ENCODE data around the gene NALF2.

NALF2 gene

DNA sequence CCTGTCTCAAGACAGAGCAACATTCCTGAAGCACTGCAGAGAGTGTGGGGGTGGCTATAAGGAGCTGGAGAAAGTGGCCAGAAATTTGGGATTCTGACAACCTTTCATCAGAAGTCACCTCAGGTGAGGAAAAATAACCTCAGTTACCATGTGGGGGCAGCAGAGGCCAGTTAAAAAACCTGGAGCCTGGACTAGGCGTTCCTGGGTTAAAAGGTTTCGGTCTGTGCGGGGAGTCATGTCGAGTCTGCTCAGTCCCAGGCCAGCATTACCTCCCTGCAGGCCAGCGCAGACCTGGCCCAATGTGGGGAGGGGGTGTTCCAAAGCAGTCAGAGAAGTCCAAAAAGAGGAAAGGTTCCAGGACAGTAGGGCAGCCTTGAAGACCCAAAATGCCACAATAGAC lies 10.9 kb upstream of the NALF2 start:
- Histone ChIP-seq H3K36me3 (no peaks in the 10 kb centered on the region), H3K4me1 (ENCODE audit: control insufficient read depth in 1 of 2, insufficient read depth in 1 of 2, low read depth in 1 of 2, low read length in 1 of 2) (no peaks in the 10 kb centered on the region), H3K9me3 (no peaks in the 10 kb centered on the region), H3K27me3 (no peaks in the 10 kb centered on the region), H3K27ac (no peak overlapping the region), H3K4me3 (ENCODE audit: low read depth in 1 of 2, low read length in 1 of 2) (no peak overlapping the region)
- TF ChIP-seq, protein P1, sequence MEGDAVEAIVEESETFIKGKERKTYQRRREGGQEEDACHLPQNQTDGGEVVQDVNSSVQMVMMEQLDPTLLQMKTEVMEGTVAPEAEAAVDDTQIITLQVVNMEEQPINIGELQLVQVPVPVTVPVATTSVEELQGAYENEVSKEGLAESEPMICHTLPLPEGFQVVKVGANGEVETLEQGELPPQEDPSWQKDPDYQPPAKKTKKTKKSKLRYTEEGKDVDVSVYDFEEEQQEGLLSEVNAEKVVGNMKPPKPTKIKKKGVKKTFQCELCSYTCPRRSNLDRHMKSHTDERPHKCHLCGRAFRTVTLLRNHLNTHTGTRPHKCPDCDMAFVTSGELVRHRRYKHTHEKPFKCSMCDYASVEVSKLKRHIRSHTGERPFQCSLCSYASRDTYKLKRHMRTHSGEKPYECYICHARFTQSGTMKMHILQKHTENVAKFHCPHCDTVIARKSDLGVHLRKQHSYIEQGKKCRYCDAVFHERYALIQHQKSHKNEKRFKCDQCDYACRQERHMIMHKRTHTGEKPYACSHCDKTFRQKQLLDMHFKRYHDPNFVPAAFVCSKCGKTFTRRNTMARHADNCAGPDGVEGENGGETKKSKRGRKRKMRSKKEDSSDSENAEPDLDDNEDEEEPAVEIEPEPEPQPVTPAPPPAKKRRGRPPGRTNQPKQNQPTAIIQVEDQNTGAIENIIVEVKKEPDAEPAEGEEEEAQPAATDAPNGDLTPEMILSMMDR (IDR thresholded peaks at IDR 0.05): no peak

DNA sequence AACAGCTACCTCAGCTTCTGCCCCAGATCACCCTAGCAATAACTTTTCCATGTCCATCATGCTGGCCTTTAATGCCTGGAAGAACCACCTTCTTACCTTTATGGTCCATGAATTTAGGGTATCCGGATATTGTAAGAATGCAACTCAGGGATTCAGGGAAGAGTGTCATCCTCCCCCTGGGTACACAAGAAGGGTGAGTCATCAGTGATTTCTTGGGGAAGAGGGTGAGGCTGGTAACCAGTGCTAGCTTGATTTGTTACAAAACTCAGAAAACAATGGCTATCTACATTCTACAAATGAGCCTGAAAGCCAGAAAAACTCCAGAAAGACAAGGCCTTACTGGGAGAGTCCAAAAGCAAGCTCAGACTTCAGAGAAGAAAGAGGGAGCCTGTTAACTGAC lies 10.4 kb upstream of the NALF2 start:
- no peaks in the 10 kb centered on the region for H3K36me3 ChIP-seq
- TF ChIP-seq, protein P1 (IDR thresholded peaks at IDR 0.05): no peak
- no peak overlapping the region for H3K4me3 ChIP-seq (ENCODE audit: low read depth in 1 of 2, low read length in 1 of 2)
- no peaks in the 10 kb centered on the region for H3K9me3 ChIP-seq
- no peak overlapping the region for H3K27ac ChIP-seq
- H3K4me1 ChIP-seq (ENCODE audit: control insufficient read depth in 1 of 2, insufficient read depth in 1 of 2, low read depth in 1 of 2, low read length in 1 of 2): no peaks in the 10 kb centered on the region
- no peaks in the 10 kb centered on the region for H3K27me3 ChIP-seq

DNA sequence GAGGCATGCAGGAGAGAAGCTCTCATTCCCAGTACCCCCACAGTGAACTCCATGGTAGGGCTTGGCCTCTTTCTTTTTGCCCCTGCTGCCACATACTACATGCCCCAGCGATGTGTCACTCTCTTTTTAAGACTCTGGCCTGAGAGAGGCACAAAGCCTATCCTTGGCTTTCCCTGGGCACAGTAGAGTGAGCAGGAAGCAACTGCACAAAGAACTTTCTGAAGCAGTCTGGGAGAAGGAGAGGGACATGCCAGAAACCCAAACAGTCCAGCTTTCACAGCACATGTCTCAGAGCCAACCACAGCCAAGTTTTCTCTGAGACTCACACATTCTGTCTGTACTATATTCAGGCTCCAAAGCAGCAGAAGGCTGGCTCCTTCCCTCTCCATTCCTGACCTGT lies 7.9 kb upstream of the NALF2 start:
- Histone ChIP-seq H3K4me1 (ENCODE audit: control insufficient read depth in 1 of 2, insufficient read depth in 1 of 2, low read depth in 1 of 2, low read length in 1 of 2) (no peaks in the 10 kb centered on the region), H3K36me3 (no peaks in the 10 kb centered on the region), H3K27ac (no peak overlapping the region), H3K4me3 (ENCODE audit: low read depth in 1 of 2, low read length in 1 of 2) (no peak overlapping the region), H3K27me3 (no peaks in the 10 kb centered on the region), H3K9me3 (no peaks in the 10 kb centered on the region)
- TF ChIP-seq, protein P1 (IDR thresholded peaks at IDR 0.05): no peak

DNA sequence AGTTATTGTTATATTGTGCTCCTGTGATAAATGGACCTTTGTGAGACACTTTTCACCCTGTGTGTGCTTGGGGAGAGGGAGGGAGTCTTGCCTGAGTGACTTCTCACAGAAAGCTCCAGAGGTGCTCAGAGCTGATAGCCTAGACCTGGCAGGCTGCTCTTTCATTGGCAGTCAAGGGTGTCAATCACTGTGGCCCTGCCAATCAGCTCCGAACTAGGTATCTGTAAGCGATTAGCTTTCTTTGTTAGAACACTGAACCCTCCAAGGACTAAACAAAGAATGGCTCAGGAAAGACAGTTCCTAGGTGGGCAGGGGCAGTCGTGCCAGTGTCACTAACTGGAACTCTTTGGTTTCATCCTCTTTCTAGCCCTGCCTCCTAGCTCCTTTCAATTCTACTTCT lies 2.7 kb upstream of the NALF2 start:
- no peaks in the 10 kb centered on the region for H3K9me3 ChIP-seq
- no peak overlapping the region for H3K27ac ChIP-seq
- no peak overlapping the region for H3K4me3 ChIP-seq (ENCODE audit: low read depth in 1 of 2, low read length in 1 of 2)
- TF ChIP-seq, protein P1 (IDR thresholded peaks at IDR 0.05): no peak
- no peaks in the 10 kb centered on the region for H3K4me1 ChIP-seq (ENCODE audit: control insufficient read depth in 1 of 2, insufficient read depth in 1 of 2, low read depth in 1 of 2, low read length in 1 of 2)
- peaks cover 51% of the 10 kb centered on the region for H3K27me3 ChIP-seq
- no peaks in the 10 kb centered on the region for H3K36me3 ChIP-seq

DNA sequence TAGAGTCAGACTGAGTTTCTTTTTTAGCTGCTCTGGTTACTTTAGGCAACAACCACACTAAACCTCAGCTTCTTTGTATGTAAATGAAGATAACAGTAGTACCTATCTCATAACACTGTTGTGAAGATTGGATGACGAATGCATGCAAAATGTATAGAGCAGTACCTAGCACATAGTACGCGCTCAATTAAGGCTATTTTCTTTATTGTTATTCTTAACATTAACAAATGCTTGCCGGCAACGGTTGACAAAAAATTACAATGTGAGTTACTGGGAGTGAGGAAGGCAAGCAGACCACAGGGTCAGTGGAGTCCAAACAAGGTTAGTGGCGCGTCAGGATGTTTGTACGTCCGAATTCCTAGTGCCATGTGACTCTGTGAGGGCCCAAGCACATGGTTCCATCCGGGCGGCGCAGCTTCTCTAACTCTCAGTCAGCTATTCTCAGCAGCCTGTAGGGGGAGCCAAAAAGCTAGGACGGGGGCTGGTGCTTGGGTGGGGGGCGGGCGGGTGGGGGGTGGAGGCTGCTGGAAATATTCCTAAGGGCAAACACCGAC lies 821 bp upstream of the NALF2 start:
- Histone ChIP-seq H3K4me3 (ENCODE audit: low read depth in 1 of 2, low read length in 1 of 2) (no peak overlapping the region), H3K4me1 (ENCODE audit: control insufficient read depth in 1 of 2, insufficient read depth in 1 of 2, low read depth in 1 of 2, low read length in 1 of 2) (no peaks in the 10 kb centered on the region), H3K36me3 (no peaks in the 10 kb centered on the region), H3K27ac (no peak overlapping the region), H3K9me3 (no peaks in the 10 kb centered on the region), H3K27me3 (peaks cover 64% of the 10 kb centered on the region)
- TF ChIP-seq, protein P1 (IDR thresholded peaks at IDR 0.05): no peak

Data from neutrophil (primary cell).